Astrocyte (in vitro differentiated cells and primary cell): ENCODE measurements around the gene DCUN1D2. TPM values are rescaled to one million over a fixed set of nuclear protein-coding genes. Genes with fewer than 3 reads are reported as not detected.

Experiments
- DNase-seq: peaks from one replicate; pipeline ENCODE4 v3.0.0-alpha.2; 2010; ENCODE audit warnings: low read depth
- FAIRE-seq: peaks from 2 replicates; lab custom pipeline; 2011; peaks lifted over from hg19 to GRCh38; lab: Jason Lieb, UNC
- H2AFZ ChIP-seq: 2 replicates; pipeline ENCODE4 v1.6.0; 2012; ENCODE audit warnings: low read depth, low read length, inconsistent platforms
- H3K27ac ChIP-seq: 2 replicates; pipeline ENCODE4 v1.5.1; 2011; ENCODE audit warnings: low read depth, low read length, inconsistent platforms
- H3K27me3 ChIP-seq: 2 replicates; pipeline ENCODE4 v1.6.0; 2011; ENCODE audit warnings: low read length, inconsistent platforms; ENCODE audit not compliant: insufficient read depth
- H3K36me3 ChIP-seq: 2 replicates; pipeline ENCODE4 v1.5.1; 2011; ENCODE audit warnings: low read length, inconsistent platforms; ENCODE audit not compliant: insufficient read depth
- H3K4me1 ChIP-seq: 2 replicates; pipeline ENCODE4 v1.5.1; 2011; ENCODE audit warnings: low read length, inconsistent platforms; ENCODE audit not compliant: insufficient read depth
- H3K4me2 ChIP-seq: 2 replicates; pipeline ENCODE4 v1.6.0; 2012; ENCODE audit warnings: low read length, inconsistent platforms
- H3K4me3 ChIP-seq: 2 replicates; pipeline ENCODE4 v1.5.1; 2011; ENCODE audit warnings: low read depth, mild to moderate bottlenecking, low read length, inconsistent platforms; ENCODE audit not compliant: insufficient read depth
- H3K79me2 ChIP-seq: 2 replicates; pipeline ENCODE4 v1.6.0; 2012; ENCODE audit warnings: mild to moderate bottlenecking, low read length, inconsistent platforms; ENCODE audit not compliant: insufficient read depth
- H3K9ac ChIP-seq: 2 replicates; pipeline ENCODE4 v1.6.0; 2012; ENCODE audit warnings: mild to moderate bottlenecking, low read length, inconsistent platforms
- H3K9me3 ChIP-seq: 2 replicates; pipeline ENCODE4 v1.5.1; 2012; ENCODE audit warnings: low read depth, mild to moderate bottlenecking, low read length, inconsistent platforms; ENCODE audit not compliant: insufficient read depth
- H4K20me1 ChIP-seq: 2 replicates; pipeline ENCODE4 v1.6.0; 2012; ENCODE audit warnings: low read length, inconsistent platforms; ENCODE audit not compliant: insufficient read depth
- H3K27ac Mint-ChIP-seq: one replicate; pipeline ENCODE4 v1.8.0; 2021; ENCODE audit warnings: mild to moderate bottlenecking, mixed read lengths; ENCODE audit not compliant: unreplicated experiment
- H3K27me3 Mint-ChIP-seq: one replicate; pipeline ENCODE4 v1.8.0; 2021; ENCODE audit warnings: low read depth, mixed read lengths; ENCODE audit not compliant: unreplicated experiment
- H3K36me3 Mint-ChIP-seq: one replicate; pipeline ENCODE4 v1.8.0; 2021; ENCODE audit warnings: low read depth, mixed read lengths; ENCODE audit not compliant: unreplicated experiment
- H3K4me1 Mint-ChIP-seq: one replicate; pipeline ENCODE4 v1.8.0; 2021; ENCODE audit warnings: low read depth, mixed read lengths; ENCODE audit not compliant: unreplicated experiment
- H3K4me3 Mint-ChIP-seq: one replicate; pipeline ENCODE4 v1.8.0; 2021; ENCODE audit warnings: mild to moderate bottlenecking, moderate library complexity, mixed read lengths; ENCODE audit not compliant: unreplicated experiment
- H3K9me3 Mint-ChIP-seq: one replicate; pipeline ENCODE4 v1.8.0; 2021; ENCODE audit warnings: mild to moderate bottlenecking, mixed read lengths; ENCODE audit not compliant: unreplicated experiment
- EZH2 ChIP-seq: IDR thresholded peaks from 2 replicates; pipeline ENCODE4 v1.6.1; 2012; ENCODE audit warnings: mild to moderate bottlenecking, low read length, inconsistent platforms; ENCODE audit not compliant: insufficient read depth
- total RNA-seq: library from RNA; stranded (reverse); gene quantifications from 2 replicates; pipeline ENCODE4 v1.2.1, GENCODE V29; 2021
- TF ChIP-seq, protein P1 (sequence below): IDR thresholded peaks from 2 replicates; pipeline ENCODE4 v1.5.1; 2011; ENCODE audit warnings: low read depth, mild to moderate bottlenecking, inconsistent platforms, low read length, moderate library complexity; ENCODE audit not compliant: insufficient read depth

DCUN1D2 gene
- total RNA-seq, 1 donor from 2014 or later = 16.3 TPM

DNA sequence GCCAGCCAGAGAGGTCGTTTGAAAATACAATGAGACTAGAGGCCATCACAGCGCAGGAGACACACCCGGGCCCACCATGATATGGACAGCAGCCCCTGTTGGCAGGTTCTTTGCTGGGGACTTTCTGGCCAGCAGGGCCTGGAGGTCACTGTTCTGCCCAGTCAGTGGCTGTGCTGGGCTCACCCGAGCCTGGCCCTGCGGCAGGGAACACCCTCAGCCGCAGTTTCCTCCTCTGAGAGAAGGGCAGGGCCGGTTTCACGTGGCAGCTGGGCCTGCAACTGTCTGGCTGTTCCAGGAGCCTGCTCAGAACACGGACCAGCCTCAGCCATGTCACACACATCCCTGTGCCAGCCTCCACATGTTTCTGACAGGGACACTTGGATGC lies 76.6 kb downstream of the DCUN1D2 start:
- TF ChIP-seq EZH2 = no peak
- TF ChIP-seq, protein P1, sequence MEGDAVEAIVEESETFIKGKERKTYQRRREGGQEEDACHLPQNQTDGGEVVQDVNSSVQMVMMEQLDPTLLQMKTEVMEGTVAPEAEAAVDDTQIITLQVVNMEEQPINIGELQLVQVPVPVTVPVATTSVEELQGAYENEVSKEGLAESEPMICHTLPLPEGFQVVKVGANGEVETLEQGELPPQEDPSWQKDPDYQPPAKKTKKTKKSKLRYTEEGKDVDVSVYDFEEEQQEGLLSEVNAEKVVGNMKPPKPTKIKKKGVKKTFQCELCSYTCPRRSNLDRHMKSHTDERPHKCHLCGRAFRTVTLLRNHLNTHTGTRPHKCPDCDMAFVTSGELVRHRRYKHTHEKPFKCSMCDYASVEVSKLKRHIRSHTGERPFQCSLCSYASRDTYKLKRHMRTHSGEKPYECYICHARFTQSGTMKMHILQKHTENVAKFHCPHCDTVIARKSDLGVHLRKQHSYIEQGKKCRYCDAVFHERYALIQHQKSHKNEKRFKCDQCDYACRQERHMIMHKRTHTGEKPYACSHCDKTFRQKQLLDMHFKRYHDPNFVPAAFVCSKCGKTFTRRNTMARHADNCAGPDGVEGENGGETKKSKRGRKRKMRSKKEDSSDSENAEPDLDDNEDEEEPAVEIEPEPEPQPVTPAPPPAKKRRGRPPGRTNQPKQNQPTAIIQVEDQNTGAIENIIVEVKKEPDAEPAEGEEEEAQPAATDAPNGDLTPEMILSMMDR = no peak
- H3K9me3 Mint-ChIP-seq = peaks cover 2% of the 10 kb centered on the region
- H4K20me1 ChIP-seq = no peaks in the 10 kb centered on the region
- H3K36me3 Mint-ChIP-seq = no peaks in the 10 kb centered on the region
- no peak overlapping the region for H3K4me2 ChIP-seq
- H3K79me2 ChIP-seq = no peaks in the 10 kb centered on the region
- no peak overlapping the region for H3K9ac ChIP-seq
- no peaks in the 10 kb centered on the region for H3K9me3 ChIP-seq
- FAIRE-seq = no peak
- no peak for DNase-seq
- H2AFZ ChIP-seq = peak overlapping the region; percentile 41
- H3K4me1 Mint-ChIP-seq = peaks cover 14% of the 10 kb centered on the region
- no peaks in the 10 kb centered on the region for H3K36me3 ChIP-seq
- H3K27me3 Mint-ChIP-seq = peaks cover 19% of the 10 kb centered on the region
- no peak overlapping the region for H3K27ac ChIP-seq
- H3K4me3 Mint-ChIP-seq = no peak overlapping the region
- no peak overlapping the region for H3K4me3 ChIP-seq
- H3K4me1 ChIP-seq = peaks cover 28% of the 10 kb centered on the region
- H3K27ac Mint-ChIP-seq = no peak overlapping the region
- peaks cover 7% of the 10 kb centered on the region for H3K27me3 ChIP-seq

DNA sequence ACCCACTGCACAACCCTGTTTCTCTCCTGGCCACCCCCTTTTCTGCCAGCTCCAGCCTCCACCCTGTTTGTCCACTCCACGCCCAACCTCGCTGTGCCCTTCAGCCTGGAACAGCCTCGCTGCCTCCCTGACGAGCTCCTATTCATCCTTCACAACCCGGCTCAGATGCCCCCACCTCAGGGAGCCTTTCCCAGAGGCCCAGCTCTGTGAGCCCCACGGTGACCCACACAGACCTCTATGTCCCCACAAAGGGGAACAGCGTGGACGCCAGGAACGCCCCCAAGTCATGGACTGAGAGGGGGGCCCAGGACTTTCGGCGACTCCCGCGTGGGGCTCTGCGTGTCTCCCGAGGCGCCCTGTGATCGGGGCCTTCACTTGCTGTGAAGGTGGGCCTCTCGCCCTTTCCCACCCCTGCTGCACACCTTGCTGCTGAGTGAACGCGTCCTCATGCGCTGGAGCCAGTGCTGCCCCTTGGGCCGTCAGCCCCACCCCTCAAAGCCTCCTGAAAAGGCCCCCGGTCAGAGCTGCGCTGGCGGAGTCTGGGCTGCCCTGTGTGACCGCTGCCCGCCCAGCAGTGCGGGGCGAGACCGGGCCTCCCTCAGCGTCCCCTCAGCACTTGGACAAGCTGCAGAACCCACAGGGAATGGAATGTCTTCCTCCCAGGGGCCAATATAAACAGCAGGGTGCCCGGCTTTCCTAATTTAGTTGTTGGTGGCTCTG lies 77.2 kb downstream of the DCUN1D2 start:
- Mint-ChIP-seq H3K27ac (peak overlapping the region; percentile 34), H3K36me3 (no peaks in the 10 kb centered on the region), H3K4me3 (no peak overlapping the region), H3K9me3 (peaks cover 2% of the 10 kb centered on the region), H3K4me1 (peaks cover 14% of the 10 kb centered on the region), H3K27me3 (peaks cover 23% of the 10 kb centered on the region)
- H3K9me3 ChIP-seq = no peaks in the 10 kb centered on the region
- no peak overlapping the region for H3K4me3 ChIP-seq
- DNase-seq (no peak), FAIRE-seq (no peak)
- peak overlapping the region; percentile 18 for H2AFZ ChIP-seq
- no peak overlapping the region for H3K4me2 ChIP-seq
- peaks cover 5% of the 10 kb centered on the region for H3K27me3 ChIP-seq
- H3K27ac ChIP-seq = no peak overlapping the region
- no peak overlapping the region for H3K9ac ChIP-seq
- H3K79me2 ChIP-seq = no peaks in the 10 kb centered on the region
- TF ChIP-seq, protein P1 = no peak
- no peak for TF ChIP-seq EZH2
- no peaks in the 10 kb centered on the region for H4K20me1 ChIP-seq
- peaks cover 28% of the 10 kb centered on the region for H3K4me1 ChIP-seq
- no peaks in the 10 kb centered on the region for H3K36me3 ChIP-seq

DNA sequence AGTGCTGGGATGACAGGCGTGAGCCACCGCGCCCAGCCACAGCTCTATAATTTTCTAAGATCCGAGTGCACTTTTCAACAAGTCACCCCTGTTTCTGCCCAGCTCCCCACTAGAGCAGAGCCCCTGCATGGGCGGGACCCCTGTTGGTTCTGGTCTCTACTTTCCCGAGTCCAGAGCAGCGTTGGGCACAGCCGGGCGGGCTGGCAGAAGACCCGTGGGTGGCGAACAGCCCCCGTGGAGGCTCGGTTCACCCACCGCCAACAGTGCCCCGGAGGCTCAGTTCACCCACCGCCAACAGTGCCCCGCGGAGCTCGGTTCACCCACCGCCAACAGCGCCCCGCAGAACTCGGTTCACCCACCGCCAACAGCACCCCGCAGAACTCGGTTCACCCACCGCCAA lies 78.1 kb downstream of the DCUN1D2 start:
- H3K4me3 Mint-ChIP-seq = no peak overlapping the region

More for the DNA sequence above, 78.1 kb downstream of the DCUN1D2 start:
- Histone ChIP-seq H3K4me3 (no peak overlapping the region), H4K20me1 (no peaks in the 10 kb centered on the region), H2AFZ (no peak overlapping the region), H3K9ac (no peak overlapping the region), H3K36me3 (no peaks in the 10 kb centered on the region), H3K27ac (no peak overlapping the region), H3K9me3 (no peaks in the 10 kb centered on the region), H3K27me3 (peaks cover 3% of the 10 kb centered on the region), H3K4me1 (peaks cover 28% of the 10 kb centered on the region), H3K4me2 (no peak overlapping the region), H3K79me2 (no peaks in the 10 kb centered on the region)
- Mint-ChIP-seq H3K4me1 (peaks cover 14% of the 10 kb centered on the region), H3K27ac (no peak overlapping the region), H3K36me3 (no peaks in the 10 kb centered on the region), H3K27me3 (peaks cover 25% of the 10 kb centered on the region), H3K9me3 (peaks cover 2% of the 10 kb centered on the region)
- no peak for DNase-seq
- no peak for TF ChIP-seq EZH2
- TF ChIP-seq, protein P1 = no peak
- no peak for FAIRE-seq
